ENCODE measurements around the gene KIFC3. TPM values are rescaled to one million over a fixed set of nuclear protein-coding genes. Genes with fewer than 3 reads are reported as not detected.

The KIFC3 gene
- total and polyA plus RNA-seq, 2 of the 13 experiments (the other 11 are each of a cell fraction or from before 2014, with no cell fraction given): 42.1 to 45.3 TPM

DNA sequence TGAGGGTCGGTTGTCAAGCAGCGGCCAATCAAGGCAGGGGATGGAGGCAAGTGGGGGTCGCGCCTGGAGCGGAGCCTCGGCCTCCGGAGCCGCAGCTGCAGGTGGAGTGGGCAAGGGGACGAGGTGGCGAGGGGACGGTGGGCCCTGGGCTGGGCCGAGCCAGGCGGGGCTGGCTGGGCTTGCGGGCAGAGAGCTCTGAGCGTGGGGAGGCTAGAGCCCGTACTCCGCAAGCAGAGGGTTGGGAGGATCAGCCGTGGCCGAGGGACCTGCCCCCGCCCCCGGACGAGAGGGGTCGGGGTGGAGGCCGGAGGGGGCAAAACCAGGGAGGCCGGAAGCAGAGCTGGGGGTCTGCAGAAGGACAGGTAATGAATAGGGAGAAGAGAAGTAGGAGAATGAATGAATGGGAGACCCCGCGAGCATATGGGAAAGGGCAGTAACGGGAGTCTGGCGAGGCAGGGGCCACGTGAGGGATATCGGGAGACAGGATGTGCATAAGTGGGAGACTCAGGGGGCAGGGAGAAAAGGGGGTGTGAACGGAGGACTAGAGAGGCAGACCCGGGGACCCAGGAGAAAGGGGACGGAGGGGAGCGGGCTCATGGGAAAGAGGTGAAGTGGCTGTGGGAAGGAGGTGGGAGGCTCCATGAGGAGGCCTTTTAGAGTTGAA, 66.4 kb downstream of the KIFC3 start, which contains the start of gene KATNB1 (continued):
- no peak for TF ChIP-seq POGK (CRISPR knock-in tag; conservative IDR thresholded peaks at IDR 0.05)
- TF ChIP-seq, protein P1, sequence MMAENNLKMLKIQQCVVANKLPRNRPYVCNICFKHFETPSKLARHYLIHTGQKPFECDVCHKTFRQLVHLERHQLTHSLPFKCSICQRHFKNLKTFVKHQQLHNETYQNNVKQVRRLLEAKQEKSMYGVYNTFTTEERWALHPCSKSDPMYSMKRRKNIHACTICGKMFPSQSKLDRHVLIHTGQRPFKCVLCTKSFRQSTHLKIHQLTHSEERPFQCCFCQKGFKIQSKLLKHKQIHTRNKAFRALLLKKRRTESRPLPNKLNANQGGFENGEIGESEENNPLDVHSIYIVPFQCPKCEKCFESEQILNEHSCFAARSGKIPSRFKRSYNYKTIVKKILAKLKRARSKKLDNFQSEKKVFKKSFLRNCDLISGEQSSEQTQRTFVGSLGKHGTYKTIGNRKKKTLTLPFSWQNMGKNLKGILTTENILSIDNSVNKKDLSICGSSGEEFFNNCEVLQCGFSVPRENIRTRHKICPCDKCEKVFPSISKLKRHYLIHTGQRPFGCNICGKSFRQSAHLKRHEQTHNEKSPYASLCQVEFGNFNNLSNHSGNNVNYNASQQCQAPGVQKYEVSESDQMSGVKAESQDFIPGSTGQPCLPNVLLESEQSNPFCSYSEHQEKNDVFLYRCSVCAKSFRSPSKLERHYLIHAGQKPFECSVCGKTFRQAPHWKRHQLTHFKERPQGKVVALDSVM (CRISPR knock-in tag; IDR thresholded peaks at IDR 0.05): peak; percentile 75
- TF ChIP-seq THAP7 (CRISPR knock-in tag; IDR thresholded peaks at IDR 0.05): no peak
- TF ChIP-seq ZNF333 (CRISPR knock-in tag; IDR thresholded peaks at IDR 0.05; ENCODE audit: borderline replicate concordance): peak; percentile 87
- 0 out of 2 replicates have a peak, but pooled peaks have one; percentile 83 for TF ChIP-seq ZBTB8A (CRISPR knock-in tag; IDR thresholded peaks at IDR 0.05; ENCODE audit: borderline replicate concordance, low read depth)
- 0 out of 2 replicates have a peak, but pooled peaks have one; percentile 2 for TF ChIP-seq ZNF414 (CRISPR knock-in tag; IDR thresholded peaks at IDR 0.05)
- TF ChIP-seq ZNF430 (CRISPR knock-in tag; IDR thresholded peaks at IDR 0.05): no peak
- TF ChIP-seq ETV6 (CRISPR knock-in tag; conservative IDR thresholded peaks at IDR 0.05): peak; percentile 59
- peak; percentile 65; the same call in 1 of the 2 replicates for TF ChIP-seq KLF13 (CRISPR knock-in tag; IDR thresholded peaks at IDR 0.05)
- TF ChIP-seq ZNF639 (CRISPR knock-in tag; conservative IDR thresholded peaks at IDR 0.05): 0 out of 2 replicates have a peak, but pooled peaks have one; percentile 13
- TF ChIP-seq TSC22D2 (CRISPR knock-in tag; IDR thresholded peaks at IDR 0.05; ENCODE audit: borderline replicate concordance): no peak
- TF ChIP-seq, protein P2, sequence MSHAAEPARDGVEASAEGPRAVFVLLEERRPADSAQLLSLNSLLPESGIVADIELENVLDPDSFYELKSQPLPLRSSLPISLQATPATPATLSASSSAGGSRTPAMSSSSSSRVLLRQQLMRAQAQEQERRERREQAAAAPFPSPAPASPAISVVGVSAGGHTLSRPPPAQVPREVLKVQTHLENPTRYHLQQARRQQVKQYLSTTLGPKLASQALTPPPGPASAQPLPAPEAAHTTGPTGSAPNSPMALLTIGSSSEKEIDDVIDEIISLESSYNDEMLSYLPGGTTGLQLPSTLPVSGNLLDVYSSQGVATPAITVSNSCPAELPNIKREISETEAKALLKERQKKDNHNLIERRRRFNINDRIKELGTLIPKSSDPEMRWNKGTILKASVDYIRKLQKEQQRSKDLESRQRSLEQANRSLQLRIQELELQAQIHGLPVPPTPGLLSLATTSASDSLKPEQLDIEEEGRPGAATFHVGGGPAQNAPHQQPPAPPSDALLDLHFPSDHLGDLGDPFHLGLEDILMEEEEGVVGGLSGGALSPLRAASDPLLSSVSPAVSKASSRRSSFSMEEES (CRISPR knock-in tag; IDR thresholded peaks at IDR 0.05): no peak
- TF ChIP-seq HIVEP1 (CRISPR knock-in tag; IDR thresholded peaks at IDR 0.05): 0 out of 2 replicates have a peak, but pooled peaks have one; percentile 60
- 0 out of 2 replicates have a peak, but pooled peaks have one; percentile 33 for TF ChIP-seq KLF6 (CRISPR knock-in tag; IDR thresholded peaks at IDR 0.05)
- no peak for TF ChIP-seq NFKB2 (CRISPR knock-in tag; IDR thresholded peaks at IDR 0.05; ENCODE audit: borderline replicate concordance)
- no peak for TF ChIP-seq CREM (IDR thresholded peaks at IDR 0.05)
- TF ChIP-seq CREM (CRISPR knock-in tag; IDR thresholded peaks at IDR 0.05): no peak
- peak; percentile 78 for TF ChIP-seq HDAC1 (CRISPR knock-in tag; IDR thresholded peaks at IDR 0.05)
- TF ChIP-seq PATZ1 (CRISPR knock-in tag; IDR thresholded peaks at IDR 0.05): 0 out of 2 replicates have a peak, but pooled peaks have one; percentile 17

All from HepG2 (cell line).